ENCODE data around the gene PPP1R3E.

Gene PPP1R3E

DNA sequence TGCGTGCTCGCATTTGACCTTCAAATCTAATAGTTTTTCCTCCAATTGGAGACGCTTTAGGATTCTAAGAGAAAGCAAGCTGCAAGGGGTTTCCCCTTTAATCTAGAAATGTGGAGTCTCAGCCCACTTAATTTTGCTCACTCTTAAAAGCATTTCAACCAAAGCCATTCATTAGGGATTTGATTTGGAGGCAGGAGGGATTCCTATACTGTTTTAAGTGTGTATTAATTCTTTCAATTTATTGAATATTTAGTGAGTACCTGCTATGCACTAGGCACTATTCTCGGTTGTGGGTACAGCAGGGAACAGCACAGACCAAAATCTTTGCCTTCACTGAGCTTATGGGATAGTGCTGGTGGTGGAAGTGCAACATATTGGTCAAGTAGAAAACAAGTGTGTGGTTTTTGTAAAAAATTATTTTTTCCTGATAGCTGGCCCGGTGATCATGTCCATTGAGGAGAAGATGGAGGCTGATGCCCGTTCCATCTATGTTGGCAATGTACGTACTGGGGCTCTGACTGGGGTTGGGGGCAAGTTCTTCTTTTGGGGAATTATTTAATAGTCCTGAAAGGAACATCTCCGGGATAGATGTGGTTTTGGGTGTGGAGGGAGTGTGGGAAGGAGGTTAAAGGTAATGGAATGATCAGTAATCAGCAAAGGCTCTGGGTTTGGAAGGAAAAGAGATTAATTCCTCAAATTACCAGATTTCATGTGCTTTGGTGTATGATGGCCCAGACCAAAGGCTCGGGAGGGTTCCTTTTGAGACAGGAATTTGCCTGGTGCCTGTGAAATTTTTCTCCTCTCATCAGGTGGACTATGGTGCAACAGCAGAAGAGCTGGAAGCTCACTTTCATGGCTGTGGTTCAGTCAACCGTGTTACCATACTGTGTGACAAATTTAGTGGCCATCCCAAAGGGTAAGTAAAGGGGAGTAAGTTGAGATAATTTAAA is 20.2 kb upstream of the PPP1R3E start:
- no peak for DNase-seq

DNA sequence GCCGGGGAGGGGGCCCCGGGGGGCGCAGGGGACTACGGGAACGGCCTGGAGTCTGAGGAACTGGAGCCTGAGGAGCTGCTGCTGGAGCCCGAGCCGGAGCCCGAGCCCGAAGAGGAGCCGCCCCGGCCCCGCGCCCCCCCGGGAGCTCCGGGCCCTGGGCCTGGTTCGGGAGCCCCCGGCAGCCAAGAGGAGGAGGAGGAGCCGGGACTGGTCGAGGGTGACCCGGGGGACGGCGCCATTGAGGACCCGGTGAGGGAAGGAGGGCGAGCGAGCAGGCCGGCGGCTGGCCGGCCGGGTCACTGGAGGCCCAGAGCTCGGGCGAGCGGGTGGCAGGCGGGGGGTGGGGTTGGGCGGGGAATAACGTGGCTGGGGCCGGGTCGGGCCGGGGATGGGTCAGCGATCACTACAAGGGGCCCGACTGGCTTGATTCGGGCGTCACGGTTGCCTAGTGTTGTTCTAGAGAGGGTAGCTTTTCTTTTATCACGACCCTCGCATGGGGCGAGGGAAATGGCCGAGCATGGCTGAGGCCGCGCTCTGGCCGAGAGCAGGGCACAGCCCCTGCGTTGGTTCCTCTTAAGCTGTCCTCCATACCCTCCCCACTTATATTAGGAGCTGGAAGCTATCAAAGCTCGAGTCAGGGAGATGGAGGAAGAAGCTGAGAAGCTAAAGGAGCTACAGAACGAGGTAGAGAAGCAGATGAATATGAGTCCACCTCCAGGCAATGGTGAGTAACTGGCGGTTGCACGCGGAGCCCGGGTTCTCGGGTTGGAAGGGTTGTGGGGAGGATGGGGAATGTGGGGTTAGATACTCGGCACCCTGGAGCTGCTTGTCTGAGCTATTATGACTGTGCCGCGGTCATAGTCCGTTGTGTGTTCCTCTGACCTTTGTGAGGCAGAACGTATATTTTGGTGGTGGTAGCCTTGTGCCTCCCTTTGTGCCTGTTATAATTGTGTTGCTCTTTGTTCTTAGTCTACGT is 19.2 kb upstream of the PPP1R3E start:
- peak; percentile 70 for DNase-seq

DNA sequence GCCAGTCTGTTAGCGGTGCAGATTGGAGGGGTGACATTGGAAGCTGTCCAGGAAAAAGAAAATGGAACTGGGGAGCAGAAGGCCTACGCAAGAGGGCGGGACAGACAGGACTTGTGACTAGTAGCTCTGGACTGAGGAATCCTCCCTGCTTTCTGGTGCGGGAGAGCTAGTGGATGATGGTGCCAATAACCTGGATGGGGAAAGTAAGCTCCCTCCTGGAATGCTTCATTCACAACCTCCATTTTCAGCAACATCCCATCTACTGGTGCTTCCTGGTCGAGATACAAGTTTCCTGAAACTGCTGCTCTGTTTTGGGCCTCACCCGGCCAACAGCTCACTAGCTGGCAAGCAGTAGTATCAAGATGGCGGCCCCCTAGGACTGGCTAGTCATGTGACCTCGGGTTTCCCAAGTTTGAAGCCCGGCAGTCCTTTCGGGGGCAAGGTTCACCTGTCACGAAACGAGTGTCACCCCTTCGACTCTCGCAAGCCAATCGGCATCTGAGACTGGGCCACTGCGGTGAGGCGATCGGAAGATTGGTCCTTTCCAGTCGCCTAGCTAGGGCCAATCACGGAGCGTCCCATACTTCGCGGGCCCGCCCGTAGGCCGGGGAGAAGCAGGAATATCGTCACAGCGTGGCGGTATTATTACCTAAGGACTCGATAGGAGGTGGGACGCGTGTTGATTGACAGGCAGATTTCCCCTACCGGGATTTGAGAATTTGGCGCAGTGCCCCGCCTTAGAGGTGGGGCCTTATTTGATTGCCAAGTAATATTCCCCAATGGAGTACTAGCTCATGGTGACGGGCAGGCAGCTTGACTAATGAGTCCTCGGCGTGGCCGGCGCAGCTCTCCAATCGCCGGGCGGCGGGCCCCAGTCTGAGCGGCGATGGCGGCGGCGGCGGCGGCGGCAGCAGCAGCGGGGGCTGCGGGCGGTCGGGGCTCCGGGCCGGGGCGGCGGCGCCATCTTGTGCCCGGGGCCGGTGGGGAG is 18.2 kb upstream of the PPP1R3E start, which contains the start of gene PABPN1:
Gene PABPN1 (plus strand): TSS at position 874 of the 988 bp plus-strand sequence. CDS start 13 bp downstream, at position 887.
- peak; percentile 100 for DNase-seq

DNA sequence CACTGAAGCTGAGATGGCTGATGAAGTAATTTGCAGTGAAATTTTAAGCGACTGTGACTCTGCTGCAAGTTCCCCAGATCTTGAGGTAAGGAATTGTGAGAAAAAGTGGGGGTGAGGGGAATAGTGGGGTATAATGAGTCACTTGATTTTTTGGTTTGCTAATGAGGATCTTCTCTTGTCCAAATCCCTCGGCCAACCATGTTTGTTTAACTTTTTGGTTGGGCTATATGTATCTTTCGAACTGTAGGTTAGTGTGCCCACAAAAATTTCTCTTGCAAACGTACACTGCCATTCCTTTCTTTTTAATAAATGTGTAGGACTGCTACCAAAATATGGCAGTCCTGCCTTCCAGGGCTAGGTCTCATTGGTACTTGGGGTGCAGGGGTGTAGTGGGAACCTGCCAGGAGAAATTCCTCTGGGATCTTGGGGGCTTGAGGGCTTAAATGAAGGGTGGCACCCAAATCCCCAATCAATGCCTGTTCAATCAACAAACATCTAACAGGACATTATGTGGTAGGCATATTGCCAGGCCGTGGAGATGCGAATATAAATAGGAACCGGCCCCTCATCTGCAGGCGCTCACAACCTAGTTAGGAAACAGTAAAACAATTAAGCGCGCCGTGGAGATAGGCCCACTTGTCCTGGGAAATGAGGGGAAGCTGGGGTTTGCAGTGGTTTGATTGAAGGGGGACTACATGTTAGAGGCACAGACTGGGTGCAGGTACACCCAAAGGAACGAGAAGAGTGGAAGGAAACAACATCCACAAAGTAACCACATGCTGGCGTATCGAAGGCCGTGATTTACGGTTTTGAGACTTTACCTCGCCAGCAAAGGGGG is 17.3 kb upstream of the PPP1R3E start:
- no peak for DNase-seq

DNA sequence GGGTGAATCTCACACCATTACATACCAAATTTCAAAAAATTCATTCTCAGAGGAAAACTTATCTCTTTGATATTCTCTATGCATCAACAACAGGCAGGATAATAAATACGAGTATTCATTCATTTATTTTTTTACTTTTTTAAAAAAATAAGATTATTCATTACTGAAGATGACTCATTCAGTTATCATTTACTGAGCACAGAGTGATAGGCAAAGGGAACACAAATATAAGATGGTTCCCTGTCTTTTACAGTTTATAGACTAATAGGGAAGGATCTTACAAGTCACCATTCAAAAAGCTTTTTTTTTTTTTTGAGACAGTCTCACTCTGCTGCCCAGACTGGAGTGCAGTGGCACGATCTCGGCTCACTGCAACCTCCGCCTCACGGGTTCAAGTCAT is 13.6 kb upstream of the PPP1R3E start:
- DNase-seq = no peak

DNA sequence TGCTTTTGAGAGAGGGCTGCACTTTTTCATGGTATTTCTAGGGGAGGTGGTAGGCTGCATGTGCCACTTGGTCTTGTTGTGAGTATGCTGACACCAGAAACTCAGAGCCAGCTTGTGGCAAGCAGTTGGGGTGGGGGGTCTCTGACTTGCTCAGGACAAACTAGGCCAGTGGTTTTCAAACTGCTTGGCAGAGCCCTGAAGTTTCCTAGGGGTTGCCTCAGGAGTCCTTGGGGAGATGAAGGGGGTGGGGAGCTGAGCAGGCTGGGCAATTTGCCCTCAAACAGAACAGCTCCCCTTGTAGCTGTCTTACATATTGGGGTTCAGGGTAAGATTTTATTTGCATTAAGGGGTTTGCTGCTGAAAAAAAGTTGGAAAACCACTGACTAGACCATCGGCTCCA is 7.9 kb upstream of the PPP1R3E start:
- no peak for DNase-seq

DNA sequence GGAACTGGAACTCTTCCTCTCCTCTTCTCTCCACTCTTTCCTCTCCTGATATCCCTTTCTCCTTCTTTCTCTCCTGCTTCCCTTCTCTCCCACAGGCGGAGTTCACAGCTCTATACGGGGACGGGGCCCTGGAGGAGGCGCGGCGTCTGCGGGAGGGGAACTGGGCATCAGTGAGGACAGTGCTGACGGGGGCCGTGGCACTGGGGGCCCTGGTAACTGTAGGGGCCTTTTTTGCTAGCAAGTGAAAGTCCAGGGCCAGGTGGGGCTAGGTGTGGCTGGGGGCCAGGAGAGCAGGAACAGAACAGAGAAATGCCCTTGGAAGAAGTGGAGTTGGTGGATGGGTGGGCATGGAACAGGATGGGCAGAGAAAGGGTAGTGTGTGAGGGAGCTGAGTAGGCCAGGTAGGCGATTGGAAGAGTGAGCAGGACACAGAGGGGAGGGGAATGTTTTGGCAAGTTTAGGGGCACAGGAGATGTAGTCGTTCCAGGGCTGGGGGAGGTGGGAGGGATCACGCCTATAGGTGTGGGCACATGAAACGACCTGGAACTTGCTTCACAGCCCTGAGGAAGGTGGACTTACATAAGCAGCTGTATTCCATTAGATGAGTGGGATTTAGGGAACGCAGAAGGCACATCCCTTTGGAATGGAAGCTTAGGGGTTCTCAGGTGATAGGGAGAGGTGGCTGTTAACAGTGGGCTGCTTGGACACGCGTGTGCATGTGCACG is 6.2 kb upstream of the PPP1R3E start:
- DNase-seq = no peak

DNA sequence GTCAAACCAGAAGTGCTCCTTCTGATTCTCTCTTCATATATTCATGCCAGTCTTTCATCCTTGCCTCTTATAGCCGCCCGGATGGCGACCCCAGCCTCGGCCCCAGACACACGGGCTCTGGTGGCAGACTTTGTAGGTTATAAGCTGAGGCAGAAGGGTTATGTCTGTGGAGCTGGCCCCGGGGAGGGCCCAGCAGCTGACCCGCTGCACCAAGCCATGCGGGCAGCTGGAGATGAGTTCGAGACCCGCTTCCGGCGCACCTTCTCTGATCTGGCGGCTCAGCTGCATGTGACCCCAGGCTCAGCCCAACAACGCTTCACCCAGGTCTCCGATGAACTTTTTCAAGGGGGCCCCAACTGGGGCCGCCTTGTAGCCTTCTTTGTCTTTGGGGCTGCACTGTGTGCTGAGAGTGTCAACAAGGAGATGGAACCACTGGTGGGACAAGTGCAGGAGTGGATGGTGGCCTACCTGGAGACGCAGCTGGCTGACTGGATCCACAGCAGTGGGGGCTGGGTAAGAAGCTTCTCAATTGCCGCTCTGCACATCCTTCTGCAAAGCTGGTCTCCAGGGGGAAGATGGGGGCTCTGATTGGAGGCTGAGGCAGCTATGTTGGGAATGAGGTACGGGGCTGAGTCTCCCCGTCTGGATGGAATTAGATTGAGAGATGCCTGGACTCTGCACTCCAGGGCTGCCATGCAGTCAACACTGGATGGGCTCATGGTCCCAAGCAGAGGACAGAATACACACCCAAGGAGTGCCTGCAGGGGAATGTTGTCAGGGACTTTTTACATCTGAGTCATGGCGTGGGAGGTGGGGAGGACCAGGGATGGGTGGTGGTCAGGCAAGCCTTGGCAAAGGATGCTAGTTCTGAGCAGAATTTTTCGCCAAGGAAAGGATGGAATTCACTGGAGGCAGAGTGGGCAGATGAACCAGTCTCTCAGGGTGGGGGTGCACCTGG is 5.3 kb upstream of the PPP1R3E start:
- no peak for DNase-seq

DNA sequence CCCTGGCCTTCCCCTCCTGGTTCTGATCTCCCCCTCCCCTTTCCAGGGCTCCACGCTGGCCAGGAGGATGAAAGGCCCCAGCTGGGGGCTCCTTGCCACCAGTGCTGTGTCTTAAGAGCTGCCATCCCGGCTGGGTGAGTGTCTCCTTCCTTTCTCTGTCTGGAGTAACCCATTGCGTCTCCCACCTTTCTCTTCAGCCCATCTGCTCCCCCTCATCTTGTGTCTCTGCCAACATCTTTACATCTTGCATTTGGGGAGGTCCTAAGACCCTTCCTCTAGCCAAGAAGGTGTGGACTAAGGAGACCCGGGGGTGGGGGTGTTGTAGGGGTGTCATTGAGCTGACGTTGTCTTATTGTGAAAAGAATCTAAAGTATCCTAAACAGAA is 4.5 kb upstream of the PPP1R3E start:
- DNase-seq = no peak

DNA sequence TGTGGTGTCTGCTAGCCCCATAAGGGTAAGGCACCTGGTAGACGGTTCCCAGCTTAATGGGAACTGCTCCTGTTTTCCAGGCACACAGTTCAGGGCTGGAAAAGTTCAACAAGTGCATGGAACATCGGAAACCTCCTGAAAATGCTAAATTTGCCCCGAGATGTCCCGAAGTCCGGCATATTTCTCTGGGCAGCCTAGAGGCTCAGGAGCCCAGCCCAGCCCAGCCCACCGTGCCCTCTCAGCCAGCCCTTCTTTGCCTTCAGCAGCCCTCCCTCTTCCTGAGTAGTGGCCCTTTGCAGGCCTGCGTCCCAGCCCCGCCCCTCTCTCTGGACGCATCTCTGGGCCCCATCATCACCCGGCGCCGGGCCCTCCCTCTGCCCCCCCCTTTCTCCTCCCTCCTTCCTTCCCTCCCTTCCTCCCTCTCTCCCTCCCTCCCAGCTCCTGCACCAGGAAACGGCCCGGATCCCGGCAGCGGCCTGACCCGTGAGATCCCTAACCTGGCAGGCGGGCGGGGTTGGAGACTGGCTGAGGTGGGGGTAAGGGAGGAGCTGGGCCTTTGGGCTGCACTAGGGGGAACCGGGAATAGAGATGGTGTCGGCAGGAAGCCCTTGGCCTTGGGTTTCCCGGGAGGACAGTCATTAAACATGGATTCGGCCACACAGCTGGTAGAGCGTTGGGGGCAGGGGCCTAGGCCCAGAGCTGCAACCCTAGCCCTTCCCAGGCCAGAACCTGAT is 3.9 kb upstream of the PPP1R3E start, which contains the start of gene BCL2L2:
Gene BCL2L2 (plus strand): TSS at position 422 of the 734 bp plus-strand sequence. CDS start 935 bp downstream, outside the sequence.
- DNase-seq = no peak

DNA sequence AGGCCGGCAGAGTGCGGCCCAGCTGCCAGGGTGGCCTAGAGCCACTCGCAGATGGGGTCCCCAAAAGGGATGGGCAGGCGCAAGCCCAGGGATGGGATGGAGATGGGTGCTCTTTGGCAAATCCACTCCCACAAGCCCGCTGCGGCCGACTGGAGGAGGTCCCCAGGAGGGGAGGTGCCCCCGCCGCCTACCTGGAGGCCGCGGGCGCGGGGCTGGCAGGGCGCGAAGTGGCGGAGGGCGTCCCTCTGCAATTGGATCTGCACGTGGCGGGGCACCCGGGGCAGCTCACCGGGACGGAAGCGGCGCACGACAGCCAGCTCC is 730 bp downstream of the PPP1R3E start:
- no peak for DNase-seq

DNA sequence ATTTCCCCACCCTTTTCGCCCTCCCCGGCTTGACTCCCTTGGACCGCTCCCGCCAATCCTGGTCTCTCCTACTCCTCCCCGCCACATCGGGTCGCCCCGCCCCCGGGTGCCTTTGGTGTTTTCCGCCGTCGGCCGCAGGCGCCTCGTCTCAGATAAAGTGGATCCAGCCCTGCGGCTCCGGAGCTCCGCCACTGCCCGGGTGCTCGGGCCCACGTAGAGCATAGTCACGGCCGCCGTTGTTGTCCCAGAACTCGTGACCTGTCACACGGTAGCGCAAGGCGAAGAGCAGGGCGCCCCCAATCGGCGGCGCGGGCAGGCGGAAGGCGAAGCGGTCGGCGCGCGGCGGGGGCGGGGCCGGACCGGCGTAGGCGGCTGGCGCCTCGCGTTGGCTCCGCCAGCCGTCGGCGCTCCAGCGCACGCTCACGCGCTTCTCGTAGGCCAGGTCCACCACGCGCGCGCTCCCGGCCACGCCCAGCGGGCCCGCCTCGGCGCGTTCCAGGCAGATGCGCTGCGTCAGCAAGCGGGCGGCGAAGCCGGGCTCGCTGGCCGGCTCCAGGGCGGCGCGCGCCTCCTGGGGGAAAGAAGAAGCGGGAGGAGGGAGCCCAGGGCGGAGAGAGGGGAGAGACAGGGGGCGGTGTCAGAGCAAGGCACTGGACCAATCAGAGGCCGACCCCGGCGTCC is 1.2 kb downstream of the PPP1R3E start:
- peak; percentile 95 for DNase-seq

DNA sequence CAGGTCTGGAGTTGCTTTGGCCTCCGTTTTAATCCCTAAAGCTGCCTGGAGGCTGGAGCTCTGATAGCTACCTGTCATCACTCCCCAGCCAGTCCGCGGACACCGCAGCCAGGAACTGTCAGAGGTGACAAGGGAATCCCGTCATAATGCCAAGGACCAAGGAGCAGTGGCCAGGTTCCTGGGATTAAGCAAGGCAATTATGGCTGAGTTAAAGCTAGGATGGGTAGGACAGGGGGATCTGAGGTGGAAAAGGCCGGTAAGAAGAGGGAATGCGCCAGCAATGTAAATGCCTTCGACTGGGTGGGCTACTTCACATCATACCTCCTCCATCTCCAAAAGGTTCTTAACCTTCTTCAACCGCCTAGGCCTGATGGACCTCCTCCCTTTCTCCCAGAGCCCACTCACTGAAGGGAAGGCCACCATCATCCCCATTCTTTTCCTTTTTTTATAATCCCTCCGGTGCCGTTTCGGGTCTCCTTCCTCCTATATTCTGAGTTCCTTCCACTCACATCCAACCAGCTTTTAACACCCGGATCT is 1.9 kb downstream of the PPP1R3E start:
- DNase-seq = no peak

DNA sequence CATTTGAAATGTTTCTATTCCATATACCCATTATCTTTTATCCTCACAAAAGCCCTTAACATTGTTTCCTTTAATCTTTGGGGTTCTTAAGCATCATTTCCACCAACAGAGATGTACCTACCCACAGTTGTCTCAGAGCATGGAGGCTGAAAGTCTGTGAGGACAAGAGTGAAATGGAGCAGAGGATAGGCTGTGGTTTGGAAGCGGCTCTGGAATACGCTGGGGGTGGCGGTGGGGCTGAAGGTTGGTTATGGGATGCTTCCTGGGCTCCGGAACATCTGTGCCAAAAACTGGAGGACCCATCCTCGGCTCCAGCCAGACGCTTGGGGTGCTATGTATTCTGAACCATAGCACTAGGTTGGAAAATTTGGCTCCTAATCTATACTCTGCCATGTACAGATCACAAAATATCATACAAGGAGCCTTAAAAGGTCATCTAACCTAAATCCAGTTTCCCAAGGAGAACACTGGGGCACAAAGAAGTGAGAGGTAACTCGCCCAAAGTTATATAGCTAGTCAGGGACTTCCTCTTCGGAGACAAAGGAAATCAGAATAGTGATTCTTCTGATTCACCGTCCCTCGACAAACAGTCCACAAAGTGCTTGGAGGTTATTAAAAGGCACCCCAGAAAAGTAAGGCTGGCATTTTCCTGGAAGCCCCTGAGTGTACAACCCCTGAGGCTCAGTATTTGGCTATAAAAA is 2.5 kb downstream of the PPP1R3E start:
- no peak for DNase-seq

DNA sequence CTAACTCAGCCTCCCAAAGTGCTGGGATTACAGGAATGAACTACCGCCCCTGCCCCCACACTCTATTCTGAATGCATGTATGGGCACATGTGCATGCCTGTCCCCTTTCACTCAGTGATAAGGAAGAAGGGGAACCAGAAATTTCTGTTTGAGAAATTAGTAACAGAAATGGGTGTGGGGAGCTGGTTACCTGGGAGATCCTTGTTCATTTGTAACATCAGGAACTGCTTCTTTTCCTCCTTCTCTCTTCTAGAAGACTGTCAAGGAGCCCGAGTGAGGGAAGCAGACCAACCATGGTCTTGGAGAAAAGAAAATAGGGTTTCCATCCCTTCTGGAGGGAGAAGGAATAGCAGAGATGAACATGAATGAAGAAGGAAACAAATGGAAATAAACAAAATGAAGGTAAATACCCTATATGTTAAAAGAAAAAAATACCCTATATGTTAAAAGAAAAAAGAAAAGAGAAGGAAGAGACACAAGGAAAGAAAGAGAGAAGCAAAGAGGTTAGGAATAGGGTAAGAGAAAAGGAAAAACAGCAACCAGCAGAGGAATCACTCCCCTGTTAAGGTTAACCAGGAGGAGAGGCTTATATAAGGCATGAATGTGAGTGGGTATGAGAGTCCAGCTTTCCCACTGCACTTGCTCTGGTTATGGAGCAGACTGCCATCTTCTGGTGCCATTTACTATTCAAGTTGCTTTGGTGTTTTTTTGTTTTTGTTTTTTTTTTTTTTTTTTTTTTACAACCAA is 3.3 kb downstream of the PPP1R3E start:
- no peak for DNase-seq

DNA sequence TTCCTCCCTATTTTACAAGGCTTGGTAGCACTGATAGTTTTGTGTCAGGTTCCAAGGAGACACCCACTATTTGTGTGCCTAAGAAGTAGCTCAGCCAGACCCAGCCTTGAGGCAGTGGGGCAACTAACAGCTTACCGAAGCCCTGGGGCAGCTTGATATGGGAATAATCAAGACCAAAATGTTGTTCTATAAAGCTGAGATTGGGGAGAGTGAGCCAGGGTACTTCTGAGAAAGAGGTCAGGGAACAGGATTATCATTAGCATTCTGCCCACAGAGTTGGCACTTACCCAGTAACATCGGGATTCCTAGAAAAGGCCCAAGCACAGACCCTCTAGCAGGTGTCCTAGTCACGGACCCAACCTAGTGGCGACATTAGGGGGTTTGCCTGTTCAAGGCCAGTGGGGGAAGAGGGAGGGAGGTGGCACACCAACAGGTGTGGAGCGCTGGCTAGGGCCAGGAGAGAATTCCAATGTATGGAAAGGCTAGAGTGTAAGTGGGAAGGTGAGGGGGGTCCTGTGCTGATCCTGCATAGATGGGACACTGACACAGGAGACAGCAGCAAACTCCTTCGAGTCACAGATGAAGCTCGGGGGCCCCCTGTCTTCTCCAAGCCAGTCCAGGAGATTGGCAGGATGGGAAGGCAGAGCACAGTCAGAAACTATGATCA is 4.9 kb downstream of the PPP1R3E start:
- no peak for DNase-seq
